ENCODE results near the gene LCLAT1. TPM values are rescaled to one million over a fixed set of nuclear protein-coding genes. Genes with fewer than 3 reads are reported as not detected.

The LCLAT1 gene
- total RNA-seq, 1 donor from 2014 or later = 22.7 TPM

- intact Hi-C loops (cut with micrococcal nuclease) = no loop called here
These were observed 67.2 kb downstream of the LCLAT1 start for GRCh38 chr2:30514134-30514847.

DNA sequence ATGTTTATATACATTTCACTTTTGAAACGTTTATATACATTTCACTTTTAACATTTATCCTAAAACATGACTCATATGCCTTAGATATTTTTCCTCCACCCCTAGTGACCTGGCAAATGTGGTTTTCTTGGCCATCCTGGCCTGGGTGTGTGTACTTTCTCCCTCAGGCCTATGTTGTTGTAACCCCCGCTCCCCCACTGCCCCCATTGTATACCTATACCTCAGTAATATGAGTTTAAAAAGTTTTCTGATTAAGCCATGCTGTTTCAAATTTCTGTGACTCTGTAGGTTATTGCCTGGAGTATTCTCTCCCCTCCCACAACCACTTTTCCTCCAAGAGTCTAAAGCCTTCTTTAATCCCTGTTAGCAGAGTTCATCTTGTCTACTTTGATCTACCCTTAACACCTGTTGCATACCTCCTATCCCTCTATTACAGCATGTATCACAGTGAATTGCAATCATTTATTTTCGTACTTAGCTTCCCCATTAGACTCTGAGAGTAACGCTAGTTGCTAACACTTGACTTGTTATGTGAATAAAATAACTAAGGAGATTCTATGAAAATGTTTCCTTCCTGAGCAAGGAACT is 67.9 kb downstream of the LCLAT1 start:
- intact Hi-C loops (cut with micrococcal nuclease) = no loop called here

GRCh38 chr2:30516166-30516565 is 69.1 kb downstream of the LCLAT1 start:
- intact Hi-C loops (cut with micrococcal nuclease) = no loop called here

- intact Hi-C loops (cut with micrococcal nuclease) = no loop called here
These were observed 72.8 kb downstream of the LCLAT1 start for GRCh38 chr2:30519796-30520195.

DNA sequence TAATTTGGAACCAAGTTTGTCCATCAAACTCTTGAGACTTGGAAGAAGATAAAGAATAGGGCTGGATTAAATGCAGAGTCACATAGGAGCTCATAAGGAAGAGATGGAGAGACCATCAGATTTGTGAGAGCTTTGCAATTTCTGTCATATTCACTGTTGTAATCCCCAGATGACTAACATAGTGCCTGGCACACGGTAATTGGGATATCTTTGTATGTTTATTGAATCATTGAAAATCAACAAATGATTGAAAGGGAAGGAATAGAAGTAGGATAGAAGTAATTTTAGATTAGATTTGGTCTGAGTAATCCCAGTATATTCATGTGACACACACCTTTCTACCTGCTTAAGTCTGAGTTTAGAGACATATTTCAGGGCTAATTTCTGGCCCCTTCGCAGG is 75.4 kb downstream of the LCLAT1 start:
- intact Hi-C loops (cut with micrococcal nuclease) = no loop called here

GRCh38 chr2:30527411-30527810 is 80.4 kb downstream of the LCLAT1 start:
- intact Hi-C loops (cut with micrococcal nuclease) = no loop called here

DNA sequence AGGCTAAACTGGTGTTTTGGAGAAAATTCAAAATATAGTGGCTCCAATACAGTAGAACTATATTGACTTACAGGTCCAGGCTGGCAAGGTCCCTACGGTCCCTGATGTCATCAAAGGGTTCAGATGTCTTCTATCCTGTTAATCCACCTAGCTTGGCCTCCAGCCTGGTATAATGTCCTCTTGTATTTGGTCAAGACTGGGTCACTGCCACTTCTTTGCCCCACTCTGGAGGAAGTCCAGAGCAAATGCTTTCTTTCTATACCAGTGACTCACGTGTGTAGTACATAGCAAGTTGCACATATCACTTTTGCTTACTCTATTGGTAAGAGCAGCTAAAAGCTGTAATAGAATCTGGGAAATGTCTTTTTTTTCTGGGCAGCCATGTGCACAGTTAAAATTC is 80.8 kb downstream of the LCLAT1 start:
- intact Hi-C loops (cut with micrococcal nuclease) = no loop called here

GRCh38 chr2:30530346-30530745 is 83.3 kb downstream of the LCLAT1 start:
- intact Hi-C loops (cut with micrococcal nuclease) = no loop called here

DNA sequence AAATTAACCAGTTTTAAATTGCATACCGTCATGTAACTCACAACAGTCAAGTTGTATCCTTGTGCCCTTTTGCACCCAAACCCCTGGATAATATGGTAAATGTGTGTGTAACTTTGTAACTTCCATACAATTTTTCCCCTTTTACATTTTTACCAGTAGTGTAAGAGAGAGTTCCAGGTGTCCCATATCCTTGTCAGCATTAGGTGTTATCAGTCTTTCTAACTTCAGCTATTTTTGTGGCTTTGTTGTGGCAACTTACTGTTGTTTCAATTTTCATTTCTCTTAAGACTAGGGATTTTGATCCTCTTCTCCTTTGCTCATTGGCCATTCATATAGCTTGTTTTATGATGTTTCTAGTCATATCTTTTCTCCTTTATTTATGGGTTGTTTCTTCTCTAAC is 94.6 kb downstream of the LCLAT1 start:
- intact Hi-C loops (cut with micrococcal nuclease) = no loop called here

DNA sequence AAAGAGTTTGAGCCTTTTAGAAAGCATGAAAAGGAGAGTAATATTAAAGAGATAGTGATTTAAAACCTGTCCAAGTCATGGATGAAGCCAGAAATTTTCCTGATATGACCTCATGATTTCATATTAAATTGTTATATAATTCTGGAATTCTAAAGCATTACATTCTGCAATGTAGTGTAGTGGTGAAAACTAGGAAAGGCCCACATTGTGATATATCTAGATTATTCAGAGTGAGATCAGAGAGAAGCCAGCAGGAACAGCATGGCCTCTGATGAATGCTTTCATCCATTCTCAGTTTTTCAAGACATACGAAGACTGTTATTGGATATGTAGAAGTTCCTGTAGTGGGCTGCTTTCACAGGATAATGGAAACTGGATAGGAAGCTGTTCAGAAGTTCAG is 98.8 kb downstream of the LCLAT1 start:
- intact Hi-C loops (cut with micrococcal nuclease) = no loop called here

- intact Hi-C loops (cut with micrococcal nuclease) = no loop called here
These were observed 101.3 kb downstream of the LCLAT1 start for GRCh38 chr2:30548386-30548785.

GRCh38 chr2:30549096-30549495 is 102.0 kb downstream of the LCLAT1 start:
- intact Hi-C loops (cut with micrococcal nuclease) = no loop called here

DNA sequence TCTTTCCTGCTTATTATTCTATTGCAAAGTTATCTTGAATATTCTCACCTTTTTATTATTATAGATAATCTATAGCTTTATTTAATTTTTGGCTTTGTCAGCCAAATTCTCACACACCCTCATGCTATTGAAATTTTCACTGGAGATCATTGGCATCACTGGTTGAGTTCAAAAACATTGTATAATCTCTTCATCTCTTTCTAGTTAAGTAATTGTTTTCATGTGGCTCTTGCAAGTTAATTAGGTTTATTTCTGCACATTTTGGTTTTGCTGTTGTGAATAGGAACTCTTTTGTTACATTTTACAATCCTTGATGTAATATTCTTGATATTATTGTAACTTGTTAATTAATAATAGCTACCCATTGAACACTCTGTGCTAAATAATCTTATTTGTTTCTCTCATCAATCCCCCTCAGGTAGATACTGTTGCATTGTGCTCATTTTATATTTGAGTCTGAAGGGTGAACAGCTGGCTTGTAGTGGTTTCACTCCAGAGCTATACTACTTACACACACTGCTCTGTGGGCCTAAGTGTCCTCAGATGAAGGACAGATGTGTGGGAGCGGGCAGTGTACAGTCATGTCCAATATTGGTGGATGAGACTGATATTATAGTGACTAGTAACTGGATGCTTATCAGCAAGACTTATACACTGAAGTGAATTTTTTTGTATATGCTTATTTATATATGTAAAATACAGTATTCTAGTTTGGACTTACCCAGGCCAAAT is 112.7 kb downstream of the LCLAT1 start:
- intact Hi-C loops (cut with micrococcal nuclease) = no loop called here

- intact Hi-C loops (cut with micrococcal nuclease) = no loop called here
These were observed 114.3 kb downstream of the LCLAT1 start for GRCh38 chr2:30561349-30561748.

GRCh38 chr2:30565851-30566358 is 118.9 kb downstream of the LCLAT1 start:
- intact Hi-C loops (cut with micrococcal nuclease) = no loop called here

GRCh38 chr2:30566631-30567030 is 119.6 kb downstream of the LCLAT1 start:
- intact Hi-C loops (cut with micrococcal nuclease) = no loop called here

DNA sequence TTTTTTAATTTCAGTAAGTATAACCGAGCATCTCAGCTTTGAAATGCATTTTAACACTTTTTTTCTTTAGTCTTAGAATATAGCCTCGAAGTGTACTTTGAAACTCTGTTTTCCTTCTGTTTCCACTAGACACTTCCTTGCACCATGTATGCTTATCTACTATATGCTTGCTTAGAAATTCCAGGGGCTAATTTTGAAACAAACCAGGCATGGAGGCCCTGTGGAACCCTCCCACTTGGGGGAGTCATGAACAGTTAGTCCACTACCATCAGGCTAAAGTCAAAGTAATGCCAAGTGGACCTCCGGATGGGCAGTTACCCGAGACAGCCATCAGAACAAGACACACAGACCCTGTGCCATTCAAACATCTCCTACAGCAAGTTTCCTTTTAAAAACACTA is 120.3 kb downstream of the LCLAT1 start:
- intact Hi-C loops (cut with micrococcal nuclease) = no loop called here

- intact Hi-C loops (cut with micrococcal nuclease) = no loop called here
These were observed 122.9 kb downstream of the LCLAT1 start for GRCh38 chr2:30569946-30570345.

DNA sequence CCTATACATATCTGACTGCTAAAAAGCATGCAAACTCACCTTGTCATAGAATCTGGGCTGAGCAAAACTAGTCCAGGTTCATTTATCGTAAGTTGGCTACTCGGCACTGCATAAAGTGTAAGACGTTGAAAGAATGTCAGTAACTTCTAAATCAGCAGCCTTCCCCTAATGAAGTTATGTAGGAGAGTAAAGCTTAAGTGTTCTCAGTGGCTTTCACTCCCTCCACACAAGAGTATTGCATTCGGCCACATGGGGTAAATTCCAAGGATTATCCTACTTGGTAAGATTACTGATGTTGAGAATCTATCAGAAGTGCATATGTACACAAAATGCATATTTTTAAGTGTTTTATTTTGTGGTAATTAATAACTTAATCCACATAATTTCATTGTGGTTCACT is 130.1 kb downstream of the LCLAT1 start:
- intact Hi-C loops (cut with micrococcal nuclease) = no loop called here

GRCh38 chr2:30580391-30580790 is 133.3 kb downstream of the LCLAT1 start:
- intact Hi-C loops (cut with micrococcal nuclease) = no loop called here

GRCh38 chr2:30582521-30582920 is 135.5 kb downstream of the LCLAT1 start:
- intact Hi-C loops (cut with micrococcal nuclease) = no loop called here

DNA sequence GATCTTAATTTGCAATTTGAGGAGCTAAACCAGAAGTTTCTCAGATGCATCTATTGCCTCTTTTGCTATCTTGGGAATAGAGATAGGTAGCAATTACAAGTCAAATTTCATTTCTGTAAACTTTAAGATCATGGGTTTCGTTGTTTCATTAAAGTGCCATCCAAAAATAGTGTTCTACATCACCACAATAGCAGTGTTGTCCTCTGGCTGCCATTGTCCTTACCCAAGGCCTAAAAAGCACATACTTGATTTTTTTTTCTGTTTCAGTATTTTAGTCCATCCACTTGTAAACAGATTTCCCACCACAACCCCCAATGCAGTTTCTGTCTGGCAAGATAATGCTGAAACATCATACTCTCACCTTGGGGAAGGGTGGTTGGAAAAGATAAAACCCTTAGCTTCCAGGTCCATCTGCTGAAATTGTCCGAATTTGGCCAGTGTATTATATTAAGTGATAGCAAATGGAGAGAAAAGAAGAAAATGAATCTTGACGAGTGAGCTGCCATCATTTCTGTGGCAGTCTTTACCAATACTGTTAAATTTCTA is 136.2 kb downstream of the LCLAT1 start:
- intact Hi-C loops (cut with micrococcal nuclease) = no loop called here

Data from T-helper 2 cell treated with Interferon-gamma antibody and Interleukin-4, amounts not matched to agents 100 ng/mL and 5 ng/mL, for 36 hours (primary cell).